HG03280 (cell line): ENCODE data around the gene TEPSIN.

Source experiments
- ATAC-seq: cut with Tn5 transposase; IDR thresholded peaks from one replicate; pipeline ENCODE4 v1.9.1; 2021; ENCODE audit warnings: mild to moderate bottlenecking, moderate library complexity; ENCODE audit not compliant: unreplicated experiment

Gene TEPSIN

DNA sequence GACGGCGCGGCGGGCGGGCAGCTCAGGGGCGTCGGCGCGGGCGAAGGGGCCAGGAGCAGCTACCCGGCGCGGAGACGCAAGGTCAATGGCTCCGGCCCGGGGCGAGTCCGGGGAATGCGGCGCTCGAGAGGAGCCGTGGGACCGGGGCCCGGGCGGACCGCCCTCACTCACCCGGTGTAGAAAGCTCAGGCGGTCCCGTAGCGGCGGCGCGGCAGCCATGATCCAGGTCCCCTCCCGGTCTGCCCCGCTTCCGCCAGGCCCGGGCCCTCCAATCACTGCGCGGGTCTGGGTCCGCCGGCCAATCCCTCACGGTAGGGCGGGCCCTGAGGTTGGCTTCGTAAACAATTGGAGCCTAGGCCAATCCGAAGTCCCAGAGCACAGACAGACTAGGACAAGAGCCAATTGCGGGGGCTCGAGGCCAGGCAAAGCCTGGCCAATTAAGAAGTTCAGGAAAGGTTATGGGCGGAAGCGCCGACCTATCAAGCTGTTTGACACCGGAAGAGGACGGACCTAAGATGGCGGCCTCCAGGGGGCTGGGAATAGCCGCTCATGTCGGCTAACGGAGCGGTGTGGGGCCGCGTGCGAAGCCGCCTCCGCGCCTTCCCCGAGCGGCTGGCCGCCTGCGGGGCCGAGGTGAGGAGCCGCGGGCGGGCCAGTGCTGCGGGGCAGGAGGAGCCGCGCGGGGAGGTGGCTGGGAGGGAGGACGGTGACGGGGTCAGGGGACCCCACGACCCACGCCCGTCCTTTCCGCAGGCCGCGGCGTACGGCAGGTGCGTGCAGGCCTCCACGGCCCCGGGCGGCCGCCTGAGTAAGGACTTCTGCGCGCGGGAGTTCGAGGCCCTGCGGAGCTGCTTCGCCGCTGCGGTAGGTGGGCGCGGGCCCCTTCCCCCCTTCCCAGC, at the start of gene TEPSIN, which contains the start of gene NDUFAF8:
TEPSIN (minus strand) TSS at position 241 of the 899 bp plus-strand sequence; CDS start at position 219, 22 bp downstream.
NDUFAF8 (plus strand) TSS at position 504 of the 899 bp plus-strand sequence; CDS start at position 550, 46 bp downstream.
- ATAC-seq, result peak; percentile 93

DNA sequence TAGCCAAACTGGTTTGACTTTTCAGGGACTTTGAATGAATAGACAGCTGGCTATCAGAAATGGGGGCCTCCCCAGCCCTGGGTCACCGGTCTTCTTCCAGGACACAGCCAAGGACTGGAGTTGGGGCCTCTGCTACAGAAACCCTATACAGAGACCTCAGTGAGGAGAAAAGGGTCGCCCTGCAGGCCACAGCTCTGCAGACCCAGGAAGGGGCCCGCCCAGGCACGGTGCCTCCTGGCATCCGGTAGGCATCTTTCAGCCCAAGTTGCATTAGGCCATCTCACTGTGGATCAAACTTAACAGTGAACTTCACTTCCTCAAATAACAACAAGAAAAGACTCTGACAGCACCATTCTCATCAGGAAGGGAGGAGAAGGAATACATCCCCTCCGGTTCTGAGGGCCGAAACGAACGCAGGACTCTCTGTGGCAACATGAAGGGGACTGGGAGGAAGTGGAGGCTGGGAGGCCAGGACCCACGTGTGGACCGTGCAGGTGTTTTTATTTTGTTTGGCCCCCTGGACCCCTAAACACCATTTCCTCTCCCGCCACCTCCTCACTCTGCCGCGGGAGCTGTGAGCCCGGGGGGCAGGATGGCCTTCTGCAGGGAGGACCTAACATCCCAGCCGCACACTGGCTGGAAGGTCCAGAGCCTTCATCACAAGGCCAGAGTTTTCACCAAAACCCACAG, 49.0 kb upstream of the TEPSIN start:
- no peak for ATAC-seq

DNA sequence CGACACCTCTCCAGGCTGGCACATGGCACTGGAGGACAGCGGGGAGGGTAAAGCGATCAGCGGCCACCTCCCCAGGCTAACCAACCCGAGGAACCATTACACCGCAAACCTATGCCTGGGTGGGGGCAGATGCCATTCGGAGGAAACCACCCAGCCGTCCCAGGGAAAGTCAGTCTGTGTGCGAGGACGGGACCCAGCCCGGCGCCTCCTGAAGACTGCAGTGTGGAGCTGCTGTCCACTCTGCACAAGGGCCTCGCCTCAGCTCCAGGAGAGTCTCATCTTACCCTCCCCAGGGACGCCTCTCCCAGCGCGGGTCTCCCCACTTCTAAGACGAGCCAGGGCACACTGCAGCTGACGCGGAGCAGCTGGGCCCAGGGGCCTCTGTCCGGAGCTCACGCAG, 48.3 kb upstream of the TEPSIN start:
- ATAC-seq, result no peak

DNA sequence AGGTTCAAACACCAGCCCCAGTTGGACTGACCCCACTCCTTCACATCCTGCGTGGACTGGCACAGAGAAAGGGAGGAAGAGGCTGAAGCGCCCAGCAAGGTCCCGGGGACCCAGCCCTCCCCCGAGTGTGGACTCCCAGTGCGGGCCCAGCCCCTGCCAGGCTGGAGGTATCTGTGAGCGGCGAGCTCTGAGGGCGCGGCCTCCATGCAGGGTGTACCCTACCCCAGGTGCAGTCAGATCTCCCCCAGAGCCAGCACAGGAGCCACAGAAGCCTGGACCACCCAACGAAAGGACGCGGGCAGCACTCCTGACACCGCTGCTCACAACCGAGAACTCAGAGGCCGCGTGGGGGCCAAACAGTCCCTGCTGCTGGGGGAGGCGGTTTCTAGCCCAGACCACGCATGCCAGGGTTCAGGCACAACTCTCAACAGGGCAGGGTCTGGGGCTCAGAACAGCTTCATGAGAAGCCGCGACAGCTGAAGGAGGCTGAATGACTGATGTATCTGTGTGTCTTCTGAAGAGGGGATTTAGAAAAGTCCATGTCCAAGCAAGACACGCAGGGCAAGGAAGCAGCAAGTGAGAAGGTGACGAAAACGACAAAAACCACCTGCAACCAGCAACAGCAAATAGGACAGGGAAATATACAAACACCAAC, 47.8 kb upstream of the TEPSIN start:
- no peak for ATAC-seq

DNA sequence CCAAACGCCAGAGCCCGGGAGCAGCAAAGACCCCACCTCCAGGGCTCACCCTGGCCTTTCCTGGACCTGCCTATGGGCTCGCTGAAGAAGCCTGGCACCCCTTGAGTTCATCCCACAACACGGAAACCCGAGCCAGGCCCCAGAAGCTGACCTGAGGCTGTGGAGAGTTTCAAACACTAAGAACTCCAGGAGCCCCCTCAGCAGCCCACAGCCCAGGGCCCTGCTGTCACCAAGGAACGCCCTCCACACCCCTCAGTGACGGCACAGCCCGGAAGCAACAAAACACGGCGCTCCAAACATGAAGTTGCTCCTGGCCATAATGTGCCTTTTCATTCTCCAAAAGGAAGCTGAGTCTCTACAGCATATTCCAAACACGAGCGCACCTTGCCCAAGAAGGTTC, 47.0 kb upstream of the TEPSIN start:
- no peak for ATAC-seq

GRCh38 chr17:81285179-81285878, 46.5 kb upstream of the TEPSIN start:
- no peak for ATAC-seq

GRCh38 chr17:81282876-81283275, 44.0 kb upstream of the TEPSIN start:
- no peak for ATAC-seq

GRCh38 chr17:81282141-81282540, 43.3 kb upstream of the TEPSIN start:
- no peak for ATAC-seq

- no peak for ATAC-seq
Observed at GRCh38 chr17:81280571-81280970, 41.7 kb upstream of the TEPSIN start.

- no peak for ATAC-seq
Observed at GRCh38 chr17:81279278-81280275, 40.7 kb upstream of the TEPSIN start.

DNA sequence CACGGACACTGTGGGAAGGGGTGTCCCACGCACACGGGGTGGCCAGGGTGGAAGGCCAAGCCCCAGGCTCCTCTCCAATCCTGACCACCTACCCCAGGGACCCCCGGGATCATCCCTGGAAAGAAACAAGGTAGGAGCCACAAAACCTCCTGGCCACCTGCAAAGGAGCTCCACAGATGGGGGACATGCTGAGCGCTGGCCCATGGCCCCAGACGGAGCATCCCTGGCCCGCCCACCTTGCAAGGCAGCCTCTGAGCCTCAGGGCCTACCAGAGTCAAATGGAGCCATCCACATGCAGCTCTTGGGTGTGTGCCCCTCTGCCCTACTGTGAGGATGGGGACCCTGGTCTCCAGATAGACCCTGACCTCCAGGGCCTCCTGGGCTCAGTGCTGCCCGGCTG, 40.0 kb upstream of the TEPSIN start:
- no peak for ATAC-seq

GRCh38 chr17:81277946-81278693, 39.3 kb upstream of the TEPSIN start:
- ATAC-seq, result no peak

- ATAC-seq, result no peak
Observed at GRCh38 chr17:81277421-81277820, 38.6 kb upstream of the TEPSIN start.

DNA sequence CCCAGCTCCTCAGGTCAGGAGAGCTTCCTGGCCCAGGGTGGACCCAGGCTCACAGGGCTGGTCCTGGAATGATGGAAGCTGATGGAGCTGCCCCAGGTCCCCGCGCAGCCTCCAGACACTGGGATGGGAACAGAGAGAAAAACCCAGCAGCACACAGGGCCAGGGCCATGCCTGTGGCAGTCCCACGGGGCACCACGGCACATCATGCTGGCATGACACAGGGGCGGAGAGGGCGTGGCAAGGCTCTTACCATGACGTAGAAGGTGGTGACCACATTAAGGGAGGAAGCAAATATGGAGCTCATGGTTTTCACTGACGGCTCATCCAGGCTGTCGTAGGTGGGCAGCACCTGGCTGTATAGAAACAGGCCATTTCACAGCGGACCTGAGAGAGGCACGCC, 37.9 kb upstream of the TEPSIN start:
- no peak for ATAC-seq

- ATAC-seq, result no peak
Observed at GRCh38 chr17:81274471-81274855, 35.6 kb upstream of the TEPSIN start.

DNA sequence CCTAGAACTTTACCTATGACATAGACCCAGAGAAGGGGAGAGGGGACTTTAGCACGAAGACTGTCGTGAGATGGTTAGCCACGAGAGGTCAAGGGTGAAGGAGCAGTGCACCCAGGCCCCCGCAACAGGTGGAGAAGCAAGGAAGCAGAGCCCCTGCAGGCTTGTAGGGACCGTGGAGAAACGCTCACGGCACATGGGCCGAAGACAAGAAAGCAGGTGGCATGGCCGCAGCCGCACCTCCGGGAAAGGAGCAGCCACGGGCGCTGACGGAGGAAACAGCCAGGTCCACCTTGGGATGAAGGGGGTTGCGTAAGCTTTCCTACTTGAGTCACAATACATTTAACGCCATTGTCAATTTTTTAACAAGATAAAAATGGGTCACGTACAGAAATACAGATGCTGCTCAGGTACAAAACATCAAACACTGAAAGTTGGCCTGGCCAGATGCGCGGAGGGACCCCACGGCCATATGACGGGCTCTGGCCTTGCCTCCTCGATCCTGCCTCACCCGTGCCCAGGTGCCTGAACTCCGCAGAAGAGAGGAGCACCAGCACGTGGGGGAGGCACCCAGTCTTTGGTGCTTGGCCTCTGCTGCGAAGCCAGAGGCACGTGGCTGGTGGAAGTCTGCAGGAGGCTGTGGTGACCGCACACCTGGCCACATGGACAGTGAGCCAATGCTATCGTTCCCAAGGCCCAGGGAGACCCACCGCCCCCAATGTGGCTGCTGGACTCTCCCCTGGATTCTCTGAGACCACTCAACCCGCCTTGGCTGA, 35.0 kb upstream of the TEPSIN start:
- no peak for ATAC-seq

GRCh38 chr17:81272616-81273015, 33.8 kb upstream of the TEPSIN start:
- ATAC-seq, result no peak

DNA sequence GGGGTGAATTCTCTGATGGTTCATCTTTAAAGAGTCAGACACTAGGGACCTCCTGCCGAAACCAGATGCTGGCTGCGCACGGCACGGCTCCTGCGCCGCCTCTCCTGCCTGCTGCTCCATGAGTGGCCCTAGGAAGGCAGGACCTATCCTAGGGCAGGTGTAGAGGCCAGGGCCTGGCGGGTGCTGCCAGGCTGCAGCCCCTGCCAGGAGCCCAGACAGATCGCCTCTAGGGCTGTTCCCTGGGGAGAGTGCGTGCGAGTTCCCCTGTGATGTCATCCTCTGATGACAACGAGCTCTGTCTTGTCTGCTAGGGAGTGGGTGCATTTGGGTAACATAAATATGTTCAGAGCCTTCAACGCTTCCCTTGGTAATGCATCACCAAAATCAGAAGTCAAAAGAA, 32.4 kb upstream of the TEPSIN start:
- no peak for ATAC-seq
